Measurements from ENCODE around the gene GAGE12H.

GAGE12H gene

DNA sequence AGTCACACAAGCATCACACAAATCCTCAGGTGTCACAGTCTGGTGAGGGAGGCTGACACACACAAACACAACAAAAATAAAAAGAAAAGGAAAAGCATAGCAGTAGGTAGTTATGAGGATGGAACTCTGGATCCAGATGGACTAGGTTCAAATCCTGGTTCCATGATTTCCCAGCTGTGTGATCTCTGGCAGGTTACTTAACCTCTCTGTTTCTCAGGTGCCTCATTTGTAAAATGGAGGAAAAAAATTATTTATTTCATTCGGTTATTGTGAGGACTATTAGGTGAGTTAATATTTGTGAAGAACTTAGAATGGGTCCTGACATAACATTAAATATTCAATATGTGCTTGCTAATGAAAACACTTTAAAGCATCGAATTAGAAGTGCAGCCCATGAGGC, 38.8 kb downstream of the GAGE12H start:
- TF ChIP-seq, protein P1, sequence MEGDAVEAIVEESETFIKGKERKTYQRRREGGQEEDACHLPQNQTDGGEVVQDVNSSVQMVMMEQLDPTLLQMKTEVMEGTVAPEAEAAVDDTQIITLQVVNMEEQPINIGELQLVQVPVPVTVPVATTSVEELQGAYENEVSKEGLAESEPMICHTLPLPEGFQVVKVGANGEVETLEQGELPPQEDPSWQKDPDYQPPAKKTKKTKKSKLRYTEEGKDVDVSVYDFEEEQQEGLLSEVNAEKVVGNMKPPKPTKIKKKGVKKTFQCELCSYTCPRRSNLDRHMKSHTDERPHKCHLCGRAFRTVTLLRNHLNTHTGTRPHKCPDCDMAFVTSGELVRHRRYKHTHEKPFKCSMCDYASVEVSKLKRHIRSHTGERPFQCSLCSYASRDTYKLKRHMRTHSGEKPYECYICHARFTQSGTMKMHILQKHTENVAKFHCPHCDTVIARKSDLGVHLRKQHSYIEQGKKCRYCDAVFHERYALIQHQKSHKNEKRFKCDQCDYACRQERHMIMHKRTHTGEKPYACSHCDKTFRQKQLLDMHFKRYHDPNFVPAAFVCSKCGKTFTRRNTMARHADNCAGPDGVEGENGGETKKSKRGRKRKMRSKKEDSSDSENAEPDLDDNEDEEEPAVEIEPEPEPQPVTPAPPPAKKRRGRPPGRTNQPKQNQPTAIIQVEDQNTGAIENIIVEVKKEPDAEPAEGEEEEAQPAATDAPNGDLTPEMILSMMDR (IDR thresholded peaks at IDR 0.05; ENCODE audit: low read depth, low read length, missing control alignments) = no peak
- no peak for DNase-seq (ENCODE audit: extremely low read depth, low read depth)
- H3K4me3 ChIP-seq (replicated peaks; ENCODE audit: low read depth, low read length) = no peak overlapping the region

DNA sequence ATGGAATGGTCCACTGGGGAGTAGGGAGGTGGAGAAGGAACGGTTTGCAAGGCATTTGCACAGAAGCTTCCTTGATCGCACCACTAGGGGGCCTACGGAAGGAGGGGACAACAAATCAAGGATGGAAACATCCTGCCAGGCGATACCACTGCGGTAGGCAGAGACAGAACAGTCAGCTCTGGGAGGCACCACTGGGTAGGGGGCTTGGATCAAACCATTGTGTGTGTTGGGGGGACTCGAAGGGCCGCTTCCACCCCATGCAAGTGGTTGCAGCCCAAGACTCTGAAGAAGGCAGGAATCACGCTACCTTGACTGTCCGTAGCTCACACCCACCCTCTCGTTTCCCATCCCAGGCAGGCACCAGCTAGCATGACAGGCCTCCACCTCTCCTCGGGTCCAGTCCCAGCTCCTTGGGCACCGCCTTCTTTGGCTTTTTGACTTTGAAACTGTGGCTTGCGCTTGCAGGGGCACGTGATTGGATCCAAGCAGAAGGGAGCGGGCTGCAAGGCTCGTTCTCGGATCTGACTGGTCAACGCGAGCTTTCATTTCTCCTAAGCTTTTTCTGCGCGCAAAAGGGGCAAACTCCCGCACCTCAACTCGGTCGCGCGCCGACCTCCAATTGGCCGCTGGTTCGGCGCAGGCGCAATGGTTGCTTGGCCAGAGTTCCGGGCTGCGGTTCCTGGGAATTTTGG, 47.5 kb downstream of the GAGE12H start:
- TF ChIP-seq, protein P1 (IDR thresholded peaks at IDR 0.05; ENCODE audit: low read depth, low read length, missing control alignments) = peak; percentile 32
- no peak for DNase-seq (ENCODE audit: extremely low read depth, low read depth)

More for the DNA sequence above, 47.5 kb downstream of the GAGE12H start:
- no peak overlapping the region for H3K4me3 ChIP-seq (replicated peaks; ENCODE audit: low read depth, low read length)

Measured in HFF-Myc (cell line).